HepG2 (cell line): ENCODE results near the gene TUBGCP6. TPM values are rescaled to one million over a fixed set of nuclear protein-coding genes. Genes with fewer than 3 reads are reported as not detected.

Experiments used
- ATAC-seq: fragments of 200-7000 bp; cut with Tn5 transposase; 3 replicates; pipeline ENCODE4 v1.9.1; 2020; ENCODE audit warnings: mild to moderate bottlenecking, moderate library complexity
- BruUV-seq: library from RNA; stranded (reverse); fragments of 400-500 nt; replicated peaks from 2 replicates; lab custom pipeline; 2021; lab: Mats Ljungman, UMichigan
- CTCF ChIA-PET: fragments of 300-600 bp; formaldehyde crosslinking; extraction: SDS; loops from one replicate; lab custom pipeline; 2021; ENCODE audit warnings: low total read pairs, inconsistent platforms, low intra/inter-chr PET ratio; lab: Yijun Ruan, JAX
- POLR2A ChIA-PET: fragments of 350-600 bp; sonication (Branson Sonifier 250); formaldehyde crosslinking; loops from one replicate; lab custom pipeline; 2020; ENCODE audit warnings: antibody characterized with exemption, inconsistent platforms; lab: Yijun Ruan, JAX
- DNase-seq: peaks from one replicate; pipeline ENCODE4 v3.0.0-alpha.2; 2015; ENCODE audit warnings: low spot score
- FAIRE-seq: peaks from 3 replicates; lab custom pipeline; 2011; peaks lifted over from hg19 to GRCh38; lab: Jason Lieb, UNC
- H2AFZ ChIP-seq: one replicate; pipeline ENCODE4 v1.6.1; 2011; ENCODE audit warnings: low read length, inconsistent platforms
- H3K27ac ChIP-seq: fragments of 300-600 bp; 3 replicates; pipeline ENCODE4 v1.8.0; 2011; ENCODE audit warnings: mixed run types, mild to moderate bottlenecking, mixed read lengths, low read length, inconsistent platforms; ENCODE audit not compliant: insufficient read depth; ENCODE audit errors: extremely low read length
- H3K27me3 ChIP-seq, 2 experiments: fragments of 200-600 bp in 1 of 2; 2 replicates in 1 of 2; 3 replicates in 1 of 2; pipeline versions ENCODE4 v1.6.0 to v1.8.0; 2011; ENCODE audit warnings: low read length in 2 of 2, mild to moderate bottlenecking in 2 of 2, moderate library complexity in 2 of 2, inconsistent platforms in 1 of 2; ENCODE audit not compliant: insufficient read depth in 2 of 2, control insufficient read depth in 1 of 2
- H3K36me3 ChIP-seq, 2 experiments: fragments of 200-600 bp in 1 of 2; replicated peaks in 1 of 2; 2 replicates in 1 of 2; 3 replicates in 1 of 2; pipeline versions ENCODE4 v1.5.1 to v1.8.0; 2011; ENCODE audit warnings: low read length in 2 of 2, inconsistent platforms in 1 of 2; ENCODE audit not compliant: insufficient read depth in 2 of 2, control insufficient read depth in 1 of 2
- H3K4me1 ChIP-seq: 2 replicates; pipeline ENCODE4 v1.5.1; 2012; ENCODE audit warnings: low read length, inconsistent platforms; ENCODE audit not compliant: insufficient read depth
- H3K4me2 ChIP-seq: 2 replicates; pipeline ENCODE4 v1.6.0; 2011; ENCODE audit warnings: low read depth, low read length, inconsistent platforms
- H3K4me3 ChIP-seq, 3 experiments: fragments of 200-600 bp in 1 of 3; sonication (generic), shearing (Covaris generic) in 1 of 3; replicated peaks in 1 of 3; 2 replicates each; pipeline ENCODE4 v1.5.1; 2011 to 2016; ENCODE audit warnings: low read length in 3 of 3, inconsistent platforms in 2 of 3, low read depth in 2 of 3, mild to moderate bottlenecking in 2 of 3, control low read depth in 1 of 3, mixed read lengths in 1 of 3; ENCODE audit not compliant: insufficient read depth in 1 of 3
- H3K79me2 ChIP-seq: one replicate; pipeline ENCODE4 v1.6.1; 2011; ENCODE audit warnings: low read length, inconsistent platforms; ENCODE audit not compliant: insufficient read depth
- H3K9ac ChIP-seq: 2 replicates; pipeline ENCODE4 v1.6.0; 2011; ENCODE audit warnings: mild to moderate bottlenecking, low read depth, low read length, inconsistent platforms; ENCODE audit not compliant: insufficient read depth
- H3K9me3 ChIP-seq: 2 replicates; pipeline ENCODE4 v1.5.1; 2012; ENCODE audit warnings: mild to moderate bottlenecking, low read length
- H4K20me1 ChIP-seq: 2 replicates; pipeline ENCODE4 v1.6.0; 2011; ENCODE audit warnings: inconsistent platforms, mild to moderate bottlenecking, low read length, moderate library complexity; ENCODE audit not compliant: insufficient read depth
- EP300 ChIP-seq, 3 experiments: sonication (generic) in 1 of 3; formaldehyde crosslinking in 1 of 3; IDR thresholded peaks; 2 replicates each; pipeline versions ENCODE4 v1.5.1 to v1.6.1; 2011 to 2020; ENCODE audit warnings: low read depth in 2 of 3, low read length in 2 of 3, borderline replicate concordance in 1 of 3, improper control_type of control experiment in 1 of 3, mild to moderate bottlenecking in 1 of 3, missing genetic modification reagents in 1 of 3, moderate library complexity in 1 of 3
- GATAD1 ChIP-seq: IDR thresholded peaks from 2 replicates; pipeline ENCODE4 v1.6.1; 2016; ENCODE audit warnings: missing genetic modification reagents, missing compliant biosample characterization
- HES4 ChIP-seq: sonication (generic); formaldehyde crosslinking; IDR thresholded peaks from 2 replicates; pipeline ENCODE4 v1.9.0; 2021; ENCODE audit warnings: mild to moderate bottlenecking, missing genetic modification reagents, borderline replicate concordance
- MAF1 ChIP-seq: sonication (generic); formaldehyde crosslinking; IDR thresholded peaks from 2 replicates; pipeline ENCODE4 v1.5.0; 2020; ENCODE audit warnings: missing genetic modification reagents, borderline replicate concordance
- NCOR1 ChIP-seq: fragments of 200-600 bp; sonication (generic); IDR thresholded peaks from 2 replicates; pipeline ENCODE4 v1.7.0; 2017; ENCODE audit warnings: antibody characterized with exemption, low read length, borderline replicate concordance
- SMAD3 ChIP-seq: sonication (generic); formaldehyde crosslinking; IDR thresholded peaks from 2 replicates; pipeline ENCODE4 v1.4.0; 2020; ENCODE audit warnings: missing genetic modification reagents
- ZC3H4 ChIP-seq: sonication (generic); formaldehyde crosslinking; IDR thresholded peaks from 2 replicates; pipeline ENCODE4 v1.4.0; 2020; ENCODE audit warnings: missing genetic modification reagents, borderline replicate concordance
- ZNF138 ChIP-seq: sonication (generic); formaldehyde crosslinking; IDR thresholded peaks from 2 replicates; pipeline ENCODE4 v1.5.0; 2020; ENCODE audit warnings: mild to moderate bottlenecking, low read depth, missing genetic modification reagents
- ZNF343 ChIP-seq: sonication (generic); formaldehyde crosslinking; IDR thresholded peaks from 2 replicates; pipeline ENCODE4 v1.4.0; 2020; ENCODE audit warnings: mild to moderate bottlenecking, missing genetic modification reagents
- WGBS: methylation state at CpG from one replicate; pipeline ENCODE4 v1.1.6; 2017; ENCODE audit warnings: low lambda C conversion rate; 5-methylcytosine and 5-hydroxymethylcytosine counted together
- in situ Hi-C: cut with HindIII; loops from 2 replicates; pipeline ENCODE4 v1.10.0; 2017; ENCODE audit warnings: low pct_unique_long_range_greater_than_20kb; ENCODE audit not compliant: extremely low pct_ligation_motif_present
- intact Hi-C: fragments of 100-400 bp; cut with micrococcal nuclease; formaldehyde crosslinking; loops from one replicate; pipeline ENCODE4 v1.10.0; 2022; ENCODE audit not compliant: unreplicated experiment
- polyA plus RNA-seq, 8 experiments: library from polyadenylated mRNA; depleted of rRNA in 3 of 8; stranded (reverse) in 7 of 8; unstranded in 1 of 8; fragments of >200 nt; fragmentation: Illumina TruSeq in 4 of 8; extraction: Trizol in 4 of 8; gene quantifications; 2 replicates each; pipeline versions ENCODE4 v1.2.1 to v1.2.3, GENCODE V29; 2011 to 2016; ENCODE audit warnings: low read depth in 4 of 8, missing spikeins in 1 of 8, mixed read lengths in 1 of 8; ENCODE audit not compliant: insufficient read depth in 1 of 8
- total RNA-seq, 5 experiments: library from RNA; depleted of rRNA; stranded (reverse); fragments of >200 nt; fragmentation: Illumina TruSeq; extraction: Trizol; gene quantifications; 2 replicates each; pipeline ENCODE4 v1.2.3, GENCODE V29; 2016; ENCODE audit warnings: low read depth in 1 of 5

Gene TUBGCP6
- total and polyA plus RNA-seq, 2 of the 13 experiments (the other 11 are each of a cell fraction or from before 2014, with no cell fraction given), result 14.6 to 15.7 TPM

DNA sequence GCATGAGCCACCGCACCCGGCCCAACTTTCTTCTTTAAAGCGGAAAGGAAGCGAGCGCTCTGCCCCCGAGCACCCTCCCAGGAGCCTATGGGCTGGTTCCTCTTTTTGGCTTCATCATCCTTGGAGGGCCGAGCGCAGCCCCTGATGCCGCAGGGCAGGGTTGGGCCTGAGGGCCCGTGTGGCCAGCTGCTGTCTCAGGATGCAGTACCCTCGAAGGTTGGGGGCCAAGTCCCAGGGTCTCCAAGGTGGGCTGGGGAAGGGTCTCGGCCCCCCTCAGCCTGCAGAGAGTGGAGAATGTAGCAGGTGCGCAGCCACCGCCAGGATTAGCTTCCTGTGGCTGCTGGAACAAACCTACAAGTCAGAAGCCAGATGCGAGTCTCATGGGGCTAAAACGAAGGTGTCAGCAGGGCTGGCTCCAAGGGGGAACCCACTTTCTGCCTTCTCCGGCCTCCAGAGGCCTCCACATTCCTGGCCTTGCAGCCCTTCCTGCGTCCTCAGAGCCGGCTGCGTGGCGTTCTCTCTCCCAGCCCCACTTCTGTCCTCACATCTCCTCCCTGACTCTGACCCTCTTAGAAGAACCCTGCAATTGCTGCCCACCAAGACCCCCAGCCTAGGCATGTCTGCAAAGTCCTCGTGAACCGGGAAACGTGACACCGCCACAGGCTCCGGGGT, 71.4 kb downstream of the TUBGCP6 start:
- no peak for TF ChIP-seq ZNF343 (CRISPR knock-in tag)
- no peak for TF ChIP-seq NCOR1
- no peak for TF ChIP-seq ZC3H4 (CRISPR knock-in tag)
- no peak for TF ChIP-seq GATAD1 (CRISPR knock-in tag)
- TF ChIP-seq HES4 (CRISPR knock-in tag), result no peak
- TF ChIP-seq MAF1 (CRISPR knock-in tag), result no peak
- no peak for TF ChIP-seq SMAD3 (CRISPR knock-in tag)
- TF ChIP-seq ZNF138 (CRISPR knock-in tag), result no peak
- no peak for TF ChIP-seq EP300 (IDR thresholded peaks at IDR 0.05; ENCODE audit: low read depth in 2 of 2, low read length in 2 of 2)
- no peak for TF ChIP-seq EP300 (CRISPR knock-in tag; IDR thresholded peaks at IDR 0.05; ENCODE audit: borderline replicate concordance)
- H3K27ac ChIP-seq, result no peak overlapping the region
- H4K20me1 ChIP-seq, result no peaks in the 10 kb centered on the region
- no peaks in the 10 kb centered on the region for H3K36me3 ChIP-seq
- H3K4me3 ChIP-seq, result no peak overlapping the region
- no peak overlapping the region for H3K9ac ChIP-seq
- WGBS, result 93% methylated on average over 19 of the region's 26 CpGs
- in situ Hi-C loops, result no loop called here
- intact Hi-C loops, result no loop called here
- peaks cover 0 to 8% of the 10 kb centered on the region in 2 experiments; a peak in 2 of 5 replicates for H3K27me3 ChIP-seq
- H3K79me2 ChIP-seq, result no peaks in the 10 kb centered on the region
- no peak overlapping the region for H3K4me2 ChIP-seq
- ChIA-PET CTCF (no interaction called here), POLR2A (no interaction called here)
- no TSS peak for BruUV-seq
- peaks cover 19% of the 10 kb centered on the region for H3K4me1 ChIP-seq
- H2AFZ ChIP-seq, result no peak overlapping the region
- no peaks in the 10 kb centered on the region for H3K9me3 ChIP-seq
- FAIRE-seq (no peak), DNase-seq (no peak), ATAC-seq (no peak)
